NCI-H2107 treated with DMSO at 0.1 percent for 48 hours (cell line): Measurements from ENCODE around the gene TANC1.

Experiments used
- DNase-seq: peaks from one replicate; lab custom pipeline; 2025; ENCODE audit not compliant: unreplicated experiment; lab: John Stamatoyannopoulos, UW

Gene TANC1

GRCh38 chr2:159153951-159154350, 185.5 kb downstream of the TANC1 start:
- no peak for DNase-seq

DNA sequence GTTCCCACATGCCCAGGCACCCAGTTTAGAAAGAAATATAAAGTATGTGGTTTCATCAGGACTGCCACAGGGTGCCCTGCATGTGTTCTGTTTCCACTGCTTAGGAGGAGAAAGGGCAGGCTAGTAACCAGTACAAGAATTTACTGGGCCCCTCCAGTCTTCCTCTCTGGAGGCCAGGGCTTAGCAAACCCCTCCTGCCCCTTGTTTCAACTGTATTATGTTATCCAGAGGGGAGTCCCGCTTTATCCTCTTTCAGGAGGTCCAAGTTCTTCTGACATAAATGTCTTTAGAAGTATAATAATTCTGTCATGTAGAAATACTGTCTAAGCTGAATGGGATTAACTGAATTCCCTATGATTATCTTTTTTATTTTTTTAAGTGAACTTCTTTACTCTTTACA, 185.9 kb downstream of the TANC1 start:
- no peak for DNase-seq

DNA sequence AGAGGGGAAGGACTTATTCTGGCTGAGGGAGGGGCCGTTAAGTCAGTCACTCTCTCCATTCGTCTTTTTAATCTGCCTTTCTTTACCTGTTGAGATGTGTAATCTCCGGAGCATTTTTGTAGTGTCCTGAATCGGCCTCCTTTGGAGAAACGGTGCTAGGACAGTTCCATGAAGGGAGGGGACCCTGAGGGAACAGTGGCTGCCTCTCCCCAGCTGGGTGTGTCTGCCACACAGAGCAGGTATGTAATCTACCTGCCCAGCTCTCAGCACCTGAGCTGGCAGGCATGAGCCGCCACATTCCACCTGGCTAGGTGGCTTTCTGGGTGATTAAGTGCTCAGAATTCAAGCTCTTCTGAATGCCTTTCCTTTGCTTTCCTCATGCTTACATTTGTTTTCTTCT, 186.9 kb downstream of the TANC1 start:
- DNase-seq: peak; percentile 36

DNA sequence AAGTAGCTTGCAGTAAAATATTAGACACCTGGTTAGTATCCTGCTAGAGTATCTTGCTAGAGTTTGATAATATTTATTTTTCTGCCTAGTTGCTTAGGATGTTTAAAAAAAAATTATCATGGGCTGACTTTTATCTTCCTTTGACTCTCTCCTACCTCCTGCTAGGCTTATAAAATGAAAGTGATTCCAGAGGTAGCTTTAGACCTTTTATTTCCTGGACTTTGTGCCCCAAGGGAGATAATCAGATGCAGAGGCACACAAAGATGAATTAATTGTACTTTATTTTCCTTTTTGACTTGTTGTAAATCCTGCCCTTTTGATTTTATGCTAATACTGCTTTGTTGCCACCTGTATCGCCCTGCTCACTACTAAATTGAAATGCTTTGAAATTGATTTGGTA, 187.4 kb downstream of the TANC1 start:
- no peak for DNase-seq

- DNase-seq: no peak
Observed at GRCh38 chr2:159156834-159157233, 188.4 kb downstream of the TANC1 start.

DNA sequence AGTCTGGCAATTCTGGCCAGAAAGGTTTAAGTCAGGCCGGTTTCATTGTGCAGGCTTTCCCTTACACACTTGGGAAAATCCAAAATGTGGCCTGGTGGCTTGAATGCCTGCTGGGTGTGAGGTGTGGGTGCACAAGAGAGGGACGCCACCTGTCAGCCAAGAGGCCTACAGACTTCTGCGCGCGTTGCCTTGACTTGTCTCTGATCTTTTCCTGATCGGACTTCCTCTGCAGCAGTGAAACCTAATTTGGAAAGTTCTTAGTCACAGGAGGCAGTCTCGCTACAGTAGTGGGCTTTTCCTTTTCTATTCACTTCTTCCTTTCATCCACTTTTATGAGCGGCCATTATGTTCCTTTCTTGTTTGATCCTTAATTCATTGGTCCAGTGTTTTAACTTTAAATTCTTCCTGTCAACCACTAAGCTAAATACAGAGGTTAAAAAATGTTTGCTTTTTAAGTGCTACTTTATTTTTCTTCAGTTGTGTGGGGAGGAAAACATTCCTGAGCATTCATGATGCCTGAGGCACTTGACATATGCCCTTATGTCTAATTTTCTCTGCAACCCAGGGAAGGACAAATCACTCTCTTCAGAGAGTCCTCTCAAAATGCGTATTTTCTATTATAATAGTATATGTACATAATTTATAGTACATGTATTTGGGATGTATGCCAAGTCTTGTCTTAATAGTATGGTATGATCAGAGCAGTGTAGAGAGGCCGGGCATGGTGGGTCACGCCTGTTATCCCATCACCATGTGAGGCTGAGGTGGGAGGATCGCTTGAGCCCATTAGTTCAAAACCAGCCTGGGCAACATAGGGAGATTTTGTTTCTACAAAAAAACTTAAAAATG, 189.1 kb downstream of the TANC1 start:
- DNase-seq: no peak

GRCh38 chr2:159160412-159160811, 192.0 kb downstream of the TANC1 start:
- DNase-seq: no peak

DNA sequence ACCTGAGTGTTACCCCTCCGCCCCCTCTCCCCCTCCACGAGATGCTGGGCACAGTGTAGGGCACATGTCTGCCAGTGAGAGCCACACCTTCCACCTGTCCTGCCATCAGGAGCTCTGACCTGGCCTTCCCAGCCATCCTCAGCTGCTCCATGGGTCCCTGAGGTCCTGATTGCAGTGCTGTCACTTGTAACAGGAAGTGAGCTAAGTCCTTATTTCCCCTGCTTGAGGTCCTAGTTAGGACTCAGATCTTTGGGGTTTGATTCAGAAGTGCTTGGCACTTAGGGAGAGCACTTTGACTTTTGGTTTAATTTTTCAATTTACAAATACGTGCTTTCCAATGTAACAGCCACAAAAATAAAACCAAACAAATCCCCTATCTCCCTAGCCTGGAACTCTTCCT, 192.5 kb downstream of the TANC1 start:
- no peak for DNase-seq

DNA sequence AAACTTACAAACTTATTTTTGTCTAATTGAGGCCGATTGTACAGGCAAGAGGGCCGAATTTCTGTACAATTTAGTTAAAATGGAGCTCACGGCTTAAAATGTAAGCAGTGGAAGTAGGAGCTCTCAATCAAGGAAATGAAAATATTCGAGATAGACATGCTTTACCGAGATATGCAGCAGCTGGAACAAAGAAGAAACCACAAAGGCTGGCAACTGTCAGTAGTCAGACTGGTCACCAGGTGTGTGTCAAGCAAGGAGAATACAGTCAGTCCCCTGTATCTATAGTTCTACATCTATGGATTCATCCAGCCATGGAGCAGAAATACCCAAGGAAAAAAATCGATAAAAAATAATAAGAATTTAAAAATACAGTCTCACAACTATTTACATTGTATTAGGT, 195.5 kb downstream of the TANC1 start:
- peak; percentile 29 for DNase-seq

DNA sequence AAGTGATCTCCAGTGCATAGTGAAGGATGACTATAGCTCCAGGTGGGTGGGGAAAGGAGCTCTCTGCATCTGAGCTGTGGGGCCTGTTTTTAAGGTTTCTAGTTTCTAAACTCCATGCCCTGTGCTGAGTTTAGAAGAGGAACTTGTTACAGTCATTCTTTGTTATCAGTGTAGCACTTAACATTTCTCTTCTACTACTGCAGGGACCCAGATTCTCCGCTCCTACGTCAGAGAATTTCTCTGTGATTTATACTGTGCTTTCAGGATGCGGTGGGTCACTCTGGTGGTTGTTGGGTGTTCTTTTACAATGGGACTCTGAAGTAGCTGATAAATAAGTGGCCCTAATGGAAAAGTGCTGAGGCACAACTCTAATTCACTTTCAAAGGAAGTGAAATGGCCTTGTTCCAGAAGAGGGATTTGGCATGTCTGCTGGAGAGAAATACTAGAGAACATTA, 196.0 kb downstream of the TANC1 start:
- DNase-seq: no peak

DNA sequence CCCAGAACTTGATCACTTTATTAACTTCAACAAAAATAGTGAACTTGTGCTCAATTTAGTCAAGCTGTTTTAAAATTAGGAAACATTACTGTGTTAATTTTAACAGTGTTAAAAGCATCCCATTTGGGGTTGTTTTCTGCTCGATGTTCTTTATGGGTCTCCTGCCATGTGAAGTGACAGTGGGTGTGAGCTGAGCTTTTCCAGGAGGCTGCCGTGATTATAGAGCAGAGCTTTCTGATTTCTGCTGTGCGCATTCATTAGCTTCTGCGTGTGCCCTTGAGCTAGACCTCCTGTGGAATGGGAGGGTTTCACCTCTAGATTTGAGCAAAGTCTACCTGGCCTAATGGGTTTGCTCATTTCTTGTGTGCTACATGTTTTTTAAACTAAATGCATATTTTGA, 196.6 kb downstream of the TANC1 start:
- no peak for DNase-seq

DNA sequence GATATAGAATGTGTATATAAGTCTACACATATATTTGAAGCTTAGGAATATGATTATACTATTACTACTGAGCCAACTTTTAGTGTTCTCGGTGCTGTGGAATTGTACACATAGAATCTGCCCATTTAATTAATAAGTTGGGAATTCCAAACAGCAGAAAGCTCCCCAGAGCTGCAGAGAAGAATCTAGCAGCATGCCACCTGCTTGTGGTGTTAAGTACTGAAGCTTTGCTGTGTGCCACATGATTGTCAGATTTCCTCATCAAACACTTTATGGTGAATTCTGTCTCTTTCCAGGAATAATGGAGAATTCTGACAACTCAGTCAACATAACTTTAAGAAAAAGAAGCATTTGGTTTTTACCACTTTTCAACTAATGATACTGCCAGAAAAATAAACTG, 200.3 kb downstream of the TANC1 start:
- no peak for DNase-seq

DNA sequence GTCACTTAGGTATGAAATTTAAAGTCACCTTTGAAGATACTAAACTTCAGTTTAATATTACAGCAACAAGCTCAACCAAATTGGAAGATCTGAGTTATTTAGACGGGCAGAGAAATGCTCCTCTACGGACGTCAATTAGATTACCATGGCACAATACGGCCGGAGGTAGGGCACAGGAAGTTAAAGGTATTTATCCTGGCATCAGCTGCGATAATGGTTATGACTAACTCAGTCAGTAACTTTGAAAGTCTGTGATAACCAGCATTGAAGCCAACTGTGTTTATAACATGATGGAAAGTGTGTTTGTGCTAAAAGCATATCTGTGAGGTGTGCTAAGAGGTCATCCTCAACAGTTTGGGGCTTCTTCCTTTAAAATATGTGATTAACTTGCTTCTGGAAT, 200.7 kb downstream of the TANC1 start:
- DNase-seq: no peak

DNA sequence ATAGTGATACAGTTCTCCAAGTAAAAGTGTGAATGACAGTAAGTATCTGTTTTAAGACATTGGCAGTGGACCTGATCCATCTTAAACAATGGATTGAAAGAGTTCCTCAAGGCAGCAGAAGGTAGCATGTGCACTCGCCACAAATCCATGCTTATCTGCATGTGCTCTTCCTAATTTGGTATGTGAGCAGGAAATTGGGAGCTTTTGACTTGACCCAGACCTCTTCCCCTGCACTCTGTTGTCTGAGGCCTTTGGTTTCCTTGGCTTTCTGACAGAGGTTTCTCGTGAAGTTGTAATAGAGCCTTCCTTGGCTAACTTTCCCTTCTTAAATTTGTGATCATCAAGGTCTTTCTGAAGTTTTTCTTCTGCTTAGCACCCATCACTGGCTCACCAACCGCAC, 204.0 kb downstream of the TANC1 start:
- no peak for DNase-seq

DNA sequence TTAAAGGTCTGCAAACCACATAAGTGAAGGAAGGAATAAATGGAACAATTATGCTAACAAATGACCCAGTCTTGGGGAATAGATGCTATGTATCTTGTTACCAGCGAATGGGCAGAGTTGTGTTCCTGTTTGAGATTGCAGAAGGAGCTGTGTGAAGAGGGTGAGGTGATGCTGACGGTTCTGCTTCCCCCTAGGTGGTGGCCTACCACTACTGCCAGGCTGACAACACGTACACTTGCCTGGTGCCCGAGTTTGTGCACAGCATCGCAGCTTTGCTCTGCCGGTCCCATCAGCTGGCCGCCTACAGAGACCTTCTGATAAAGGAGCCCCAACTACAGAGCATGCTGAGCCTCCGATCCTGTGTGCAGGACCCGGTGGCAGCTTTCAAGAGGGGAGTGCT, 206.3 kb downstream of the TANC1 start:
- no peak for DNase-seq

DNA sequence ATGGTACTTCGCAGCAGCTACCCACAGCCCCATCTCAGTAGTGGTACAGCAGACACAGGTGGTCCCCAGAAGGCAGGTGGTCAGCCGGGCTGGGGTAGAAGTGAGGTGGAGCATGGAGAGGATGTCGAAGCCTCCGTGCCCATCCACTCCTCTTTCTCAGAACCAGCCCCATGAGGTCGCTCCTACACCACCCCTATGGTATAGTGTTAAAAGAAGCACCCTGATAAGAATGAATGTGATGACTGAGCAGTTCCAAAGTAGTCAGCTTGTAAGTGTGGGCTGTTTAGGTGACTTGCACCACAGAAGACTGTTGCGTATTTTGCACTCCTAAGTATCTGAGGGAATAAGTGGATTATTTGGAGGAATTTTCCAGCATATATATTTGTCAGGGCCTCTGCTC, 206.7 kb downstream of the TANC1 start:
- no peak for DNase-seq

GRCh38 chr2:159175927-159176326, 207.5 kb downstream of the TANC1 start:
- DNase-seq: no peak

- DNase-seq: no peak
Observed at GRCh38 chr2:159176555-159176954, 208.1 kb downstream of the TANC1 start.

DNA sequence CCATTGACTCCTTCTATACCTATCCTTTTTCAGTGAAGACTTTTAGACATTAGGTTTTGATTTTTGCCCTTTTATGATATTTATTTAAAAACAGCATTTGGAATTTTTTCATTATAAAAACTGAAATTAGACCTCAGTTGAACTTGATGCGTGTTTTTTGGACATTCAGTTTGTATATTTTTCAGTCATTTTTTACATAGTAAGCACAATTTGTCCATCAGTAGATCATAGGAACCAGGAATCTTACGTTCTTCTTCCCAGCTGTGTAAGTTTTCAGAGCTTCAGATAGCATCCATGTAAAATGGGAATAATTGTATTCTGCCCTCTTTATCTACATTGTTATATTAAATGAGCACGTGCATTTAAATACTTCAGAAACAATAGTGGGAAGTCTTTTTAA, 208.9 kb downstream of the TANC1 start:
- no peak for DNase-seq

DNA sequence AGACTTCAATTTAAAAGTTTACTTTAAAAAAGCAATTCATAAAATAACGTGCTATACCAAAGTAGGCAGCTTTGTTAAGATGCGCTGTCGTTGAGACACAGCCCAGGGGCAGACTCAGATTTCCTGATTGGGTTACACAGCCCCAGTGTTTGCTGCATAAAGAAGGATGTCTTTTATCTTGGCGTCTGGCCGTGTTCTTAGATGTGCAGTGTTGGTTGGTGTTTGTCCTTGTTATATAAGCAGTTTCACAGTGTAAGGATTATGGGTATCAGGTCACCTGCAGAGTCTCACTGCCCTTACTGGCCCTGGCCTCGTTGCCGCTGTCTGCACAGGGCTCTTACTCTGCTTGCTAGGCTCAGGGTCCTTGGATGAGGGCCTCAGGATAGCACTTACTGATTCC, 209.5 kb downstream of the TANC1 start:
- DNase-seq: no peak

DNA sequence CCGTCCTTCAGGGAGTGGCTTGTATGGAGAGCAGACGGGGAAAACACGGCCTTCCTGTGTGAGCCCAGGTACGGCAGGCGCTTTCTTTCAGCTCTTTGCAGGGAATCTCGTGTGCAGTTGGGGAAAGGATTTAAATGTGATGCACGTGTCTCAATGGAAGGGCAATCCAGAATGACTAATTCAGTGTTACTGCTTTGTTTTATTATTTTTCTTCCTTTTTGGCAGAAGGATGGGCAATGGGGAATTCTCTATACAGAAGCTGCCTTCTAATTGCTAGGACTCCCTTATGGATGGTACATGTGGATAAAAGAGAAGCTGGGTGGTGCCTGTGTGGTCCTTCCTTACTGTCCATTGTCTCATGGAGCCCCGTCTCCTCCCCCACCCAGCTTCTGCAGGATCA, 210.7 kb downstream of the TANC1 start:
- DNase-seq: no peak

DNA sequence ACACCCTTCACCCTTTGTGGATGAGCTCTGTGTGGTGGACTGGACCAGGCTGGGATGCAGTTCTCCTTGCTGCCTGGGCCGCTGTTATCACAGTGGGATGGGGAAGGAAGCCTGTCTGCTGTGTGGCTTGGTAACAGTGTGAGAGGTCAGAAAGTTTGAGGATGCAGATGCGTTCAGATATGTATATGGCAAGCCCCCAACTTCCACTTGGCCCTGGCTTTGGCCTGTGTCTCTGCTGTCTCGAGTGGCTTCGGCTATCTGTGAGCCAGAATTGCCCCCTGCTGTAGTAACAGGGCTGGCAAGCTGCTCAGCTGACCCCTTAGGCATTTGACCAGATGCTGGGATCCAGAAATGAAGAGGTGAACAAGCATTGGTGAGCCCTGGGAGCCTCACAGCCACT, 211.3 kb downstream of the TANC1 start:
- DNase-seq: no peak

GRCh38 chr2:159183346-159183745, 214.9 kb downstream of the TANC1 start:
- no peak for DNase-seq
